Pancreas (tissue), 10 donors: ENCODE results near the gene ZWINT. TPM values are rescaled to one million over a fixed set of nuclear protein-coding genes. Genes with fewer than 3 reads are reported as not detected.

Experiments used
- ATAC-seq, 4 donors: fragments of 200-7000 bp; cut with Tn5 transposase; one replicate each; pipeline versions ENCODE4 v1.8.0 to v1.9.1; 2020; ENCODE audit warnings: mild to moderate bottlenecking in 4 of 4, moderate library complexity in 4 of 4
- DNase-seq, 6 donors: peaks; one replicate each; pipeline ENCODE4 v3.0.0-alpha.2; 2020
- FAIRE-seq: peaks from 2 replicates; lab custom pipeline; 2012; peaks lifted over from hg19 to GRCh38; lab: Jason Lieb, UNC
- H3K27ac ChIP-seq, 4 donors: fragments of 200-600 bp; sonication (generic); 1 replicate in 3 of 4; 2 replicates in 1 of 4; pipeline versions ENCODE4 v1.5.0 to v1.8.0; 2020
- H3K27me3 ChIP-seq, 4 donors: fragments of 200-600 bp; one replicate each; pipeline ENCODE4 v1.8.0; 2021
- H3K36me3 ChIP-seq, 3 donors: fragments of 200-600 bp; sonication (generic) in 1 of 3; one replicate each; pipeline versions ENCODE4 v1.5.0 to v1.8.0; 2020 to 2021
- H3K4me1 ChIP-seq, 3 donors: fragments of 200-600 bp; one replicate each; pipeline ENCODE4 v1.8.0; 2021
- H3K4me3 ChIP-seq, 4 donors: fragments of 200-600 bp; sonication (generic) in 2 of 4; one replicate each; pipeline versions ENCODE4 v1.5.0 to v1.8.0; 2020 to 2021
- H3K9me3 ChIP-seq, 4 donors: fragments of 200-600 bp; one replicate each; pipeline ENCODE4 v1.8.0; 2021
- WGBS, 2 donors: extraction: QIAGEN DNeasy Blood & Tissue Kit; methylation state at CpG; one replicate each; pipeline ENCODE4 v1.1.7; 2013; 5-methylcytosine and 5-hydroxymethylcytosine counted together
- intact Hi-C, 3 donors: fragments of 100-400 bp; cut with DNase I; formaldehyde crosslinking; loops; one replicate each; pipeline versions ENCODE4 v1.11.1 to v1.14.2; 2022
- polyA plus RNA-seq, 2 donors: library from polyadenylated mRNA; stranded (reverse); fragments of 200-250 nt; gene quantifications; one replicate each; pipeline ENCODE4 v1.2.3, GENCODE V29; 2013
- total RNA-seq, 6 donors: library from RNA; stranded (reverse); fragmentation: NEBNext Ultra II Directional in 4 of 6; extraction: Animal tissue kit (Norgen Biotek cat#: 25700) in 4 of 6; gene quantifications; one replicate each; pipeline versions ENCODE4 v1.2.1 to v1.2.4, GENCODE V29; 2021 to 2023
- TF ChIP-seq, protein P1 (sequence below), 4 donors: fragments of 200-600 bp; sonication (generic) in 3 of 4; IDR thresholded peaks; one replicate each; pipeline versions ENCODE4 v1.5.0 to v1.8.0; 2021; ENCODE audit warnings: antibody characterized with exemption in 4 of 4
- donor health status: healthy with polysubstance abuse.
- donor health status: DM: no; HTN: no; CAD: no; lungs with moderate emphysema.
- donor health status: DM: no; HTN: no; CAD: no.
- donor health status: control.
- donor health status: control.
- donor health status: Bipolar disorder and iron deficiency.
- donor health status: DM: yes; HTN: yes; CAD: no.
- donor health status: DM: no; HTN: no; CAD: no.
- donor health status: DM: no; HTN: no; CAD: no.
- donor health status: DM: yes; HTN: yes; CAD: no.

The ZWINT gene
- total and polyA plus RNA-seq, 8 donors, result 1.1 to 4.3 (median 2.5) TPM

DNA sequence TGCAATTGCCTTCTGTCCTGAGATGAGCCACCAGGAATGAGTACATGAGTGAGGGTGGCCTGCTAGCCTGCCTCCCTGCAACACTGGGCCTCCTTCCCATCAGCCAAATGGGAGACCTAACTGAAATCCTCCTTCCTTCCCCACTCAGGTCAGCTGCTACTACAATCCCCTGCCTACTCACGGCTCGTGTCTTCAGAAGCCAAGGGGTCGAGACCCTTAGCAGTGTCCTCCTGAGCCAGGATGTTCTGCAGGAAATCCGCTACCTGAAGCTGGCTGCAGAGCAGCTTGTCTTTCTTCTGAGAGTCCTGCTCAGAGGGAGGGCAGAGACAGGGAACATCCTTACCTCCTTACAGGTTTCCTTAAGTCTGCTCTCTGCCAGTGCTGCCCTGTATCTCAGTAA lies 1.2 kb downstream of the ZWINT start:
- H3K4me3 ChIP-seq, result no peak overlapping the region
- no peaks in the 10 kb centered on the region for H3K9me3 ChIP-seq
- TF ChIP-seq, protein P1, sequence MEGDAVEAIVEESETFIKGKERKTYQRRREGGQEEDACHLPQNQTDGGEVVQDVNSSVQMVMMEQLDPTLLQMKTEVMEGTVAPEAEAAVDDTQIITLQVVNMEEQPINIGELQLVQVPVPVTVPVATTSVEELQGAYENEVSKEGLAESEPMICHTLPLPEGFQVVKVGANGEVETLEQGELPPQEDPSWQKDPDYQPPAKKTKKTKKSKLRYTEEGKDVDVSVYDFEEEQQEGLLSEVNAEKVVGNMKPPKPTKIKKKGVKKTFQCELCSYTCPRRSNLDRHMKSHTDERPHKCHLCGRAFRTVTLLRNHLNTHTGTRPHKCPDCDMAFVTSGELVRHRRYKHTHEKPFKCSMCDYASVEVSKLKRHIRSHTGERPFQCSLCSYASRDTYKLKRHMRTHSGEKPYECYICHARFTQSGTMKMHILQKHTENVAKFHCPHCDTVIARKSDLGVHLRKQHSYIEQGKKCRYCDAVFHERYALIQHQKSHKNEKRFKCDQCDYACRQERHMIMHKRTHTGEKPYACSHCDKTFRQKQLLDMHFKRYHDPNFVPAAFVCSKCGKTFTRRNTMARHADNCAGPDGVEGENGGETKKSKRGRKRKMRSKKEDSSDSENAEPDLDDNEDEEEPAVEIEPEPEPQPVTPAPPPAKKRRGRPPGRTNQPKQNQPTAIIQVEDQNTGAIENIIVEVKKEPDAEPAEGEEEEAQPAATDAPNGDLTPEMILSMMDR (IDR thresholded peaks at IDR 0.05), result no peak
- H3K27ac ChIP-seq, result no peak overlapping the region
- H3K36me3 ChIP-seq, result no peaks in the 10 kb centered on the region
- 95 to 100% methylated on average over 4 of the region's 4 CpGs for WGBS, 2 donors
- intact Hi-C loops, result no loop called here
- peaks cover 0 to 4% (median 3%) of the 10 kb centered on the region in 3 donors for H3K4me1 ChIP-seq
- peak in 1 of 6 donors; percentile 21 for DNase-seq
- H3K27me3 ChIP-seq, result no peaks in the 10 kb centered on the region
- ATAC-seq, result no peak
- no peak for FAIRE-seq

DNA sequence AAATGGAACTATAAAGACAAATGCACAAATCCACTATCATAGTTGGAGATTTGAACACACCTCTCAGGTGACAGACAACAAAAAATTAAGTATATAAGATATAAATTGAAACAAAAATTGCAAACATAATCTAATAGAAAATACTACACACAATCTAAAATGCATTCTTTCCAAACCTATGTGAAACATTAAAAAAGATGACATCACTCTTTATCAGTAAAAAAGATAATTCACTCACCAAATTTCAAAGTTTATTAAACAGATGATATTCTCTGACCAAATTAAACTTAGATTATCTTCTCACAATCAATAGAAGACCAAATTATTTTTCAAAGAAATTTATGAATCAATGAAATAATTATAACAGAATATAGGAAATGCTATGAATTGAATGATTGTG lies 4.0 kb downstream of the ZWINT start:
- Histone ChIP-seq H3K27me3 (no peaks in the 10 kb centered on the region), H3K4me3 (no peak overlapping the region), H3K4me1 (peaks cover 0 to 4% (median 3%) of the 10 kb centered on the region in 3 donors), H3K27ac (no peak overlapping the region), H3K36me3 (no peaks in the 10 kb centered on the region), H3K9me3 (no peaks in the 10 kb centered on the region)
- TF ChIP-seq, protein P1 (IDR thresholded peaks at IDR 0.05), result no peak
- DNase-seq (no peak), ATAC-seq (no peak), FAIRE-seq (peak; percentile 17)
- intact Hi-C loops, result no loop called here

DNA sequence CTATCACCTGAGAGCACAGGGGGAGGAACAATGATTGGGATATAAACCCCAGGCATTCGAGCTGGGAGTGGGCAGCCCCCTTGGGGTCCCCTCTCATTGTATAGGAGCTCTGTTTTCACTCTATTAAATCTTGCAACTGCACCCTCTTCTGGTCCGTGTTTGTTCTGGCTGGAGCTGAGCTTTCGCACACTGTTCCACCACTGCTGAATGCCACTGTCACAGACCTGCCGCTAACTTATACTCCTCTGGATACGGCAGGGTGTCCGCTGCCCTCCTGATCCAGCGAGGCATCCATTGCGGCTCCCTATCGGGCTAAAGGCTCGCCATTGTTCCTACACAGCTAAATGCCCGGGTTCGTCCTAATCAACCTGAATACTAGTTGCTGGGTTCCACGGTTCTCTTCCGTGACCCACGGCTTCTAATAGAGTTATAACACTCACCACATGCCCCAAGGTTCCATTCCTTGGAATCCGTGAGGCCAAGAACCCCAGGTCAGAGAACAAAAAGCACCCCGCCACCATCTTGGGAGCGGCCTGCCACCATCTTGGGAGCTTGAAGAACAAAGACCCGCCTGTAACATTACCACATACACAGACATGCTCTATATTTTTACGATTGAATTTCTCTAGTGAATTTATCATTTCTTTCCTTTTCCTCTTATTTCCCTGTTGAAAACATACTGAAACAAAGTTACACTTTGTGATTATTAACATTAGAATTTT lies 9.0 kb downstream of the ZWINT start:
- 93 to 95% methylated on average over 20 of the region's 20 CpGs for WGBS, 2 donors

DNA sequence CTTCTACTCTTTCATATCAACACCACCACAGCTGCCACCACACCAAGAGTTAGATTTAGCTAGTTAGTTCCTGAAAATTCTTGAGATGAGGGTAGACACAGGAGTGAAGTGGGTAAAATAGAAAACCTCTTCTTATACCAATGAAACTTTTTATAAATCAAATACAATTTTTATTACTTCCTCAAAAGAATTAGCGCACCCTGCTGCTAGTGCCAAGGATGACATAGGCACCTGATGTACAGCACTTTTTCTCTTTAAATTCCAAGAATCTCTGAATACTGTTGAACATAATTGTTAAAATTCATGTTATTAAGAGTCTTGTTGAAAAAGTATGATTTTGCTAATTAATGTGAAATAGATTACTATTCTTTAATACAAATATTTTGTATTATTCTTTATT lies 11.4 kb downstream of the ZWINT start:
- FAIRE-seq, result no peak
- TF ChIP-seq, protein P1 (IDR thresholded peaks at IDR 0.05), result no peak
- intact Hi-C loops, result no loop called here

More for the DNA sequence above, 9.0 kb downstream of the ZWINT start:
- no peaks in the 10 kb centered on the region for H3K27me3 ChIP-seq
- no peaks in the 10 kb centered on the region for H3K36me3 ChIP-seq
- intact Hi-C loops, result no loop called here
- peak in 1 of 6 donors; percentile 19 for DNase-seq
- H3K9me3 ChIP-seq, result no peaks in the 10 kb centered on the region
- no peak overlapping the region for H3K27ac ChIP-seq
- TF ChIP-seq, protein P1 (IDR thresholded peaks at IDR 0.05), result no peak
- no peak overlapping the region for H3K4me3 ChIP-seq
- FAIRE-seq, result no peak
- no peak for ATAC-seq
- peaks cover 0 to 4% (median 0%) of the 10 kb centered on the region in 3 donors for H3K4me1 ChIP-seq

DNA sequence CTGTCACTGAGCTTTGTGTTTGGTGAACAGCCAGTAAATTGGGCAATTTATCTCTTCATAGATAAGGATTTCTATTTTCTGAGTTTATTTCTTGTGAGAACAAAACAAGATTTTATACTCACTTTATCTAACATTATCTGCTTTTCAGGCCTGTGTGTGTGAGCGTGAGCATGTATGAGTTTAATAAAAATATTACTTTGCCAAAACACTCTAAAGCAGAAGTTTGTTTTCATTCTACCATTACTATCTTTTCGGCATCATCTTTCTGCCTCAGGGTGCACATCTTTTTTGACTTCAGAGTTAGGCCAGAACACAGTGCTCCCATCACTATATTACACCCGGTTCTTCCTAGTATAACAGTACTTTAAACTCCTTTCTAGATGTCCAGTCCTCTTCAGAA lies 13.0 kb downstream of the ZWINT start:
- no peaks in the 10 kb centered on the region for H3K4me1 ChIP-seq
- 77 to 87% methylated on average over 3 of the region's 3 CpGs for WGBS, 2 donors
- H3K9me3 ChIP-seq, result no peaks in the 10 kb centered on the region
- H3K4me3 ChIP-seq, result no peak overlapping the region
- TF ChIP-seq, protein P1 (IDR thresholded peaks at IDR 0.05), result no peak
- H3K27me3 ChIP-seq, result no peaks in the 10 kb centered on the region
- FAIRE-seq (no peak), DNase-seq (no peak), ATAC-seq (no peak)
- intact Hi-C loops, result no loop called here
- H3K27ac ChIP-seq, result no peak overlapping the region
- no peaks in the 10 kb centered on the region for H3K36me3 ChIP-seq

More for the DNA sequence above, 11.4 kb downstream of the ZWINT start:
- H3K36me3 ChIP-seq, result no peaks in the 10 kb centered on the region
- 89 to 100% methylated on average over 1 of the region's 1 CpG for WGBS, 2 donors
- H3K4me1 ChIP-seq, result no peaks in the 10 kb centered on the region
- no peak overlapping the region for H3K27ac ChIP-seq
- H3K9me3 ChIP-seq, result no peaks in the 10 kb centered on the region
- DNase-seq (no peak), ATAC-seq (no peak)
- H3K4me3 ChIP-seq, result no peak overlapping the region
- H3K27me3 ChIP-seq, result no peaks in the 10 kb centered on the region
